H1 (cell line): ENCODE data around the gene ZSWIM4. TPM values are rescaled to one million over a fixed set of nuclear protein-coding genes. Genes with fewer than 3 reads are reported as not detected.

Source experiments
- ATF3 ChIP-seq: IDR thresholded peaks from 2 replicates; pipeline ENCODE4 v1.6.1; 2011; ENCODE audit warnings: low read depth, mild to moderate bottlenecking, low read length; ENCODE audit not compliant: insufficient read depth
- BACH1 ChIP-seq: IDR thresholded peaks from 2 replicates; pipeline ENCODE4 v1.6.1; 2012; ENCODE audit warnings: low read length, improper control_type of control experiment
- CHD1 ChIP-seq: IDR thresholded peaks from 2 replicates; pipeline ENCODE4 v1.6.1; 2012; ENCODE audit warnings: low read depth, low read length, improper control_type of control experiment
- CHD2 ChIP-seq: IDR thresholded peaks from 2 replicates; pipeline ENCODE4 v1.6.1; 2012; ENCODE audit warnings: low read length, improper control_type of control experiment
- CHD7 ChIP-seq: fragments of 300-600 bp; sonication (generic); IDR thresholded peaks from 2 replicates; pipeline ENCODE4 v1.7.1; 2012; ENCODE audit warnings: low read length, moderate library complexity, mild to moderate bottlenecking, inconsistent platforms; ENCODE audit not compliant: insufficient replicate concordance
- CREB1 ChIP-seq: IDR thresholded peaks from 2 replicates; pipeline ENCODE4 v1.6.1; 2012; ENCODE audit warnings: inconsistent platforms
- POU5F1 ChIP-seq: IDR thresholded peaks from 2 replicates; pipeline ENCODE4 v1.6.1; 2011; ENCODE audit warnings: low read depth, mild to moderate bottlenecking, low read length, moderate library complexity
- SIX5 ChIP-seq: IDR thresholded peaks from 2 replicates; pipeline ENCODE4 v1.6.1; 2011; ENCODE audit warnings: mild to moderate bottlenecking, low read depth, low read length
- SP1 ChIP-seq: IDR thresholded peaks from 2 replicates; pipeline ENCODE4 v1.6.1; 2011; ENCODE audit warnings: low read depth, low read length
- SP4 ChIP-seq: IDR thresholded peaks from 2 replicates; pipeline ENCODE4 v1.6.1; 2012; ENCODE audit warnings: low read length, inconsistent platforms
- TEAD4 ChIP-seq: IDR thresholded peaks from 2 replicates; pipeline ENCODE4 v1.6.1; 2012; ENCODE audit warnings: low read depth, low read length, inconsistent platforms, mixed read lengths
- polyA plus RNA-seq, 7 experiments: library from polyadenylated mRNA; depleted of rRNA in 3 of 7; stranded (reverse) in 5 of 7; unstranded in 2 of 7; fragments of >200 nt in 5 of 7; fragments of 200-250 nt in 2 of 7; gene quantifications; 1 replicate in 5 of 7; 2 replicates in 1 of 7; 4 replicates in 1 of 7; pipeline versions ENCODE4 v1.2.1 to v1.2.3, GENCODE V29; 2011 to 2013; ENCODE audit warnings: missing spikeins in 2 of 7, mixed read lengths in 2 of 7
- total RNA-seq: library from RNA; stranded (reverse); fragmentation: NEBNext Ultra II Directional; extraction: Animal tissue kit (Norgen Biotek cat#: 25700); gene quantifications from 2 replicates; pipeline ENCODE4 v1.2.1, GENCODE V29; 2021

Gene ZSWIM4
- total and polyA plus RNA-seq, 2 of the 8 experiments (the other 6 are each of a cell fraction or from before 2014, with no cell fraction given), result 12.2 to 31.1 TPM

GRCh38 chr19:13794757-13795589 is at the start of gene ZSWIM4 (continued):
- TF ChIP-seq CHD7 (no peak), POU5F1 (no peak), SP4 (0 out of 2 replicates have a peak, but pooled peaks have one; percentile 78), SP1 (peak; percentile 99), CREB1 (peak; percentile 40; the same call in 1 of the 2 replicates), BACH1 (peak; percentile 38; the same call in 1 of the 2 replicates), CHD1 (no peak), CHD2 (peak; percentile 95), SIX5 (no peak), TEAD4 (peak; percentile 66; the same call in 1 of the 2 replicates), ATF3 (no peak)
